AG09319 (cell line): ENCODE data around the gene MAP2K7.
"Not testable (repeated sequence)": the region's sequence is repeated elsewhere in the genome, so short reads cannot be mapped to it uniquely, and the experiment has no call there.

Experiments used
- DNase-seq: peaks from one replicate; pipeline ENCODE4 v3.0.0-alpha.2; 2010; ENCODE audit warnings: low read depth; ENCODE audit errors: extremely low read depth
- CTCF ChIP-seq: IDR thresholded peaks from 2 replicates; pipeline ENCODE4 v1.5.1; 2011; ENCODE audit warnings: low read depth, mild to moderate bottlenecking, inconsistent platforms, low read length, moderate library complexity

Gene MAP2K7

GRCh38 chr19:7953576-7953975 lies 49.9 kb downstream of the MAP2K7 start:
- DNase-seq, result no peak
- TF ChIP-seq CTCF, result no peak

GRCh38 chr19:7955696-7956095 lies 52.0 kb downstream of the MAP2K7 start:
- TF ChIP-seq CTCF, result no peak
- DNase-seq, result no peak

- no peak for TF ChIP-seq CTCF
- no peak for DNase-seq
Observed at GRCh38 chr19:7959211-7959610, 55.5 kb downstream of the MAP2K7 start.

GRCh38 chr19:7961082-7961481 lies 57.4 kb downstream of the MAP2K7 start:
- DNase-seq, result not testable (repeated sequence)

- no peak for TF ChIP-seq CTCF
- no peak for DNase-seq
Observed at GRCh38 chr19:7961920-7962626, 58.4 kb downstream of the MAP2K7 start.

GRCh38 chr19:7962644-7963268 lies 59.1 kb downstream of the MAP2K7 start:
- TF ChIP-seq CTCF, result no peak
- DNase-seq, result no peak

GRCh38 chr19:7963566-7963965 lies 59.9 kb downstream of the MAP2K7 start:
- no peak for TF ChIP-seq CTCF
- no peak for DNase-seq
